Measurements from ENCODE around the gene MYO5C. TPM values are rescaled to one million over a fixed set of nuclear protein-coding genes. Genes with fewer than 3 reads are reported as not detected.

The MYO5C gene
- total RNA-seq, 2 experiments from 2014 or later: 1.6 to 4.1 TPM

DNA sequence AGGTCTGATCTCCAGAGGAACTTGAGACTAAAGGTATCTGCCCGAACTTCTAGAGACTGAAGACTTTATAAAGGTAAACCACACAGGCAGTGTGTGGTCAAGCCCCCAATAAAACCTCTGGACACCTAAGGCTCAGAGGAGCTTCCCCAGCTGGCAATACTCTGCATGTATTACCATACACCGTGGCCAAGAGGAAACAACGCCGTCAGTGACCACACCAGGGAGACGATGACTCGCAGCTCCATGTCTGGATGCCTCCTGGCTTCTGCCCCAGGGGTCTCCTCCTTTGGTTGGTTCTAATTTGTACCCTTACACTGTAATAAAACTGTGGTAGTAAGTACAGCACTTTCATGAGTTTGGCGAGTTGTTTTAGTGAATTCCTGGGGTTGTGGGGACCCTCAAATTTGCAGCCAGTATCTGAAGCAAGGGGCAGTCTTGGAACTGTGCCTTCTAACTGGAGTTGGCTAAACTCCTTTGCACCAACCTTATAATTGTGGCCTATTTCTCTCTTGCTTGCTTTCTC is 150.9 kb downstream of the MYO5C start:
- peaks cover 89% of the 10 kb centered on the region for H3K36me3 ChIP-seq (ENCODE audit: insufficient read depth, low read length)
- intact Hi-C loops (cut with micrococcal nuclease; ENCODE audit: unreplicated experiment): loop anchor here (5.0 kb wide), 1 partner anchor 67 kb away; no protein-coding TSS in a partner anchor
- no peaks in the 10 kb centered on the region for H4K20me1 ChIP-seq (ENCODE audit: insufficient read depth, low read length)
- H3K9me3 ChIP-seq (ENCODE audit: low read length): no peaks in the 10 kb centered on the region
- no peaks in the 10 kb centered on the region for H3K4me1 ChIP-seq (ENCODE audit: insufficient read depth, low read length, poor library complexity, severe bottlenecking)
- DNase-seq (ENCODE audit: low spot score): no peak
- no peak for TF ChIP-seq EZH2phosphoT487 (IDR thresholded peaks at IDR 0.05; ENCODE audit: borderline replicate concordance, low read depth, low read length)
- TF ChIP-seq, protein P1, sequence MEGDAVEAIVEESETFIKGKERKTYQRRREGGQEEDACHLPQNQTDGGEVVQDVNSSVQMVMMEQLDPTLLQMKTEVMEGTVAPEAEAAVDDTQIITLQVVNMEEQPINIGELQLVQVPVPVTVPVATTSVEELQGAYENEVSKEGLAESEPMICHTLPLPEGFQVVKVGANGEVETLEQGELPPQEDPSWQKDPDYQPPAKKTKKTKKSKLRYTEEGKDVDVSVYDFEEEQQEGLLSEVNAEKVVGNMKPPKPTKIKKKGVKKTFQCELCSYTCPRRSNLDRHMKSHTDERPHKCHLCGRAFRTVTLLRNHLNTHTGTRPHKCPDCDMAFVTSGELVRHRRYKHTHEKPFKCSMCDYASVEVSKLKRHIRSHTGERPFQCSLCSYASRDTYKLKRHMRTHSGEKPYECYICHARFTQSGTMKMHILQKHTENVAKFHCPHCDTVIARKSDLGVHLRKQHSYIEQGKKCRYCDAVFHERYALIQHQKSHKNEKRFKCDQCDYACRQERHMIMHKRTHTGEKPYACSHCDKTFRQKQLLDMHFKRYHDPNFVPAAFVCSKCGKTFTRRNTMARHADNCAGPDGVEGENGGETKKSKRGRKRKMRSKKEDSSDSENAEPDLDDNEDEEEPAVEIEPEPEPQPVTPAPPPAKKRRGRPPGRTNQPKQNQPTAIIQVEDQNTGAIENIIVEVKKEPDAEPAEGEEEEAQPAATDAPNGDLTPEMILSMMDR (conservative IDR thresholded peaks at IDR 0.05; ENCODE audit: low read length): no peak
- POLR2A ChIA-PET: no interaction called here
- H3K27ac ChIP-seq (ENCODE audit: low read depth, low read length, poor library complexity, severe bottlenecking): no peak overlapping the region
- H3K9me2 ChIP-seq (ENCODE audit: insufficient read depth, low read length): no peaks in the 10 kb centered on the region
- H2AFZ ChIP-seq (ENCODE audit: low read length): no peak overlapping the region
- no peaks in the 10 kb centered on the region for H3K79me2 ChIP-seq (ENCODE audit: insufficient read depth, low read depth, low read length)
- CTCF ChIA-PET (ENCODE audit: unreplicated experiment): no interaction called here
- no peak overlapping the region for H3K4me2 ChIP-seq (ENCODE audit: low read length)
- H3K4me3 ChIP-seq (ENCODE audit: low read depth, low read length, poor library complexity, severe bottlenecking): no peak overlapping the region
- BruUV-seq (replicated peaks): no TSS peak

DNA sequence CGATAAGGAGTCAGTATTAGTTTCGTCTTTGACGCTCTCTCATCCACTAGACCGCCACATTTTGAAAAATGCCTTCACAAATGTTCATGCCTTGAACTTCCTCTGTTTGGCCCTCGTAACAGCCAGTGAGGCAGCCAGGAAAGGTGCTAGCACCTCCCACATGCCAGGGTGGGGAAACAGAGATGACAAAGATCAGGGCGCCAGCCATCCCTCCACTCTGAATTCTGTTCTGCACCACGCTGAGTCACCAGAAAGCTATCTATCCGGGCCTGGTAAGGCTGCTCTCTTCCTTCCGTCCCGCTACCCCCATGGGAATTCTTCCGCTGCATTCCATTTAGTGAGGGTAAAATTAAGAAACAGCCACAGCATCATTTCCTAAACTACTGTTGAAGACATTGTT is 151.7 kb downstream of the MYO5C start:
- intact Hi-C loops (cut with micrococcal nuclease; ENCODE audit: unreplicated experiment): loop anchor here (5.0 kb wide), 1 partner anchor 67 kb away; no protein-coding TSS in a partner anchor
- no peak overlapping the region for H3K4me3 ChIP-seq (ENCODE audit: low read depth, low read length, poor library complexity, severe bottlenecking)
- ChIA-PET CTCF (ENCODE audit: unreplicated experiment) (no interaction called here), POLR2A (no interaction called here)
- no peaks in the 10 kb centered on the region for H3K79me2 ChIP-seq (ENCODE audit: insufficient read depth, low read depth, low read length)
- H3K4me2 ChIP-seq (ENCODE audit: low read length): no peak overlapping the region
- H4K20me1 ChIP-seq (ENCODE audit: insufficient read depth, low read length): no peaks in the 10 kb centered on the region
- no peak overlapping the region for H2AFZ ChIP-seq (ENCODE audit: low read length)
- no peaks in the 10 kb centered on the region for H3K4me1 ChIP-seq (ENCODE audit: insufficient read depth, low read length, poor library complexity, severe bottlenecking)
- peaks cover 89% of the 10 kb centered on the region for H3K36me3 ChIP-seq (ENCODE audit: insufficient read depth, low read length)
- no TSS peak for BruUV-seq (replicated peaks)
- H3K9me2 ChIP-seq (ENCODE audit: insufficient read depth, low read length): no peaks in the 10 kb centered on the region
- DNase-seq (ENCODE audit: low spot score): no peak
- H3K27ac ChIP-seq (ENCODE audit: low read depth, low read length, poor library complexity, severe bottlenecking): no peak overlapping the region
- TF ChIP-seq, protein P1 (conservative IDR thresholded peaks at IDR 0.05; ENCODE audit: low read length): no peak
- no peak for TF ChIP-seq EZH2phosphoT487 (IDR thresholded peaks at IDR 0.05; ENCODE audit: borderline replicate concordance, low read depth, low read length)
- H3K9me3 ChIP-seq (ENCODE audit: low read length): no peaks in the 10 kb centered on the region

Small RNA genes lying within 50 kb of the gene (microRNA-seq; reads per million reads assigned to microRNA genes)
- gene MIR1266 (ENCODE audit: borderline replicate concordance): not detected

Small RNA genes lying within 50 kb of the gene (small RNA-seq; reads per million reads assigned to genes)
- gene MIR1266: not detected
- not detected for gene RF00019

Other genes with a start within 250 kb of the MYO5C start
- gene BCL2L10, start 183.0 kb downstream of the MYO5C start, total RNA-seq (2014; rRNA removed; shearing (Covaris generic)): not detected in 2 replicates
- not detected in 2 replicates for gene BCL2L10, start 183.0 kb downstream of the MYO5C start, total RNA-seq (2022)
- 53.9 and 56.3 TPM in 2 replicates for gene GNB5, start 104.4 kb downstream of the MYO5C start, total RNA-seq (2014; rRNA removed; shearing (Covaris generic))
- gene GNB5, start 104.4 kb downstream of the MYO5C start, total RNA-seq (2022): 49.0 and 60.3 TPM in 2 replicates
- 29.0 and 31.8 TPM in 2 replicates for gene MYO5A, start 233.1 kb upstream of the MYO5C start, total RNA-seq (2014; rRNA removed; shearing (Covaris generic))
- 41.9 and 42.0 TPM in 2 replicates for gene MYO5A, start 233.1 kb upstream of the MYO5C start, total RNA-seq (2022)

All from OCI-LY7 (cell line).